ENCODE measurements around the gene TMEM120A.
"Not testable (repeated sequence)": the region's sequence is repeated elsewhere in the genome, so short reads cannot be mapped to it uniquely, and the experiment has no call there.

Gene TMEM120A

GRCh38 chr7:76008156-76008687 is 13.8 kb upstream of the TMEM120A start:
- Histone ChIP-seq H3K9me2 (replicated peaks; ENCODE audit: low read depth, low read length) (no peaks in the 10 kb centered on the region), H3K36me3 (ENCODE audit: insufficient read depth, low read length) (peaks cover 3% of the 10 kb centered on the region; the same call in 1 of the 2 replicates), H3K27me3 (ENCODE audit: insufficient read depth, low read length, poor library complexity, severe bottlenecking) (no peaks in the 10 kb centered on the region), H4K20me1 (ENCODE audit: insufficient read depth, low read length, poor library complexity, severe bottlenecking) (no peaks in the 10 kb centered on the region), H2AFZ (ENCODE audit: low read length) (no peak overlapping the region), H3F3A (ENCODE audit: low read depth) (no peaks in the 10 kb centered on the region), H3K4me2 (ENCODE audit: low read depth, low read length, poor library complexity, severe bottlenecking) (no peak overlapping the region), H3K4me3 (ENCODE audit: low read length, poor library complexity, severe bottlenecking) (no peak overlapping the region), H3K79me2 (ENCODE audit: insufficient read depth, low read length) (no peaks in the 10 kb centered on the region), H3K9me3 (ENCODE audit: insufficient read depth, low read depth, low read length) (no peaks in the 10 kb centered on the region), H3K4me1 (ENCODE audit: insufficient read depth, low read length, poor library complexity, severe bottlenecking) (peaks cover 7% of the 10 kb centered on the region), H3K9ac (ENCODE audit: low read depth, low read length, poor library complexity, severe bottlenecking) (no peak overlapping the region)
- TF ChIP-seq EZH2phosphoT487 (IDR thresholded peaks at IDR 0.05; ENCODE audit: borderline replicate concordance) (no peak), CTCF (conservative IDR thresholded peaks at IDR 0.05; ENCODE audit: low read length) (no peak)

GRCh38 chr7:76005004-76005403 is 10.6 kb upstream of the TMEM120A start:
- not testable (repeated sequence) for H2AFZ ChIP-seq (ENCODE audit: low read length); H3K4me1 ChIP-seq (ENCODE audit: insufficient read depth, low read length, poor library complexity, severe bottlenecking); H3K4me3 ChIP-seq (ENCODE audit: low read length, poor library complexity, severe bottlenecking); H3K9me3 ChIP-seq (ENCODE audit: insufficient read depth, low read depth, low read length); H3F3A ChIP-seq (ENCODE audit: low read depth); H3K9me2 ChIP-seq (replicated peaks; ENCODE audit: low read depth, low read length); H3K36me3 ChIP-seq (ENCODE audit: insufficient read depth, low read length); H4K20me1 ChIP-seq (ENCODE audit: insufficient read depth, low read length, poor library complexity, severe bottlenecking); H3K79me2 ChIP-seq (ENCODE audit: insufficient read depth, low read length); H3K9ac ChIP-seq (ENCODE audit: low read depth, low read length, poor library complexity, severe bottlenecking); H3K27me3 ChIP-seq (ENCODE audit: insufficient read depth, low read length, poor library complexity, severe bottlenecking); H3K4me2 ChIP-seq (ENCODE audit: low read depth, low read length, poor library complexity, severe bottlenecking)

GRCh38 chr7:76003351-76003750 is 9.0 kb upstream of the TMEM120A start:
- Histone ChIP-seq H2AFZ (ENCODE audit: low read length) (no peak overlapping the region), H4K20me1 (ENCODE audit: insufficient read depth, low read length, poor library complexity, severe bottlenecking) (no peaks in the 10 kb centered on the region), H3K27me3 (ENCODE audit: insufficient read depth, low read length, poor library complexity, severe bottlenecking) (no peaks in the 10 kb centered on the region), H3K9ac (ENCODE audit: low read depth, low read length, poor library complexity, severe bottlenecking) (no peak overlapping the region), H3K4me2 (ENCODE audit: low read depth, low read length, poor library complexity, severe bottlenecking) (no peak overlapping the region), H3K79me2 (ENCODE audit: insufficient read depth, low read length) (no peaks in the 10 kb centered on the region), H3F3A (ENCODE audit: low read depth) (no peaks in the 10 kb centered on the region), H3K4me1 (ENCODE audit: insufficient read depth, low read length, poor library complexity, severe bottlenecking) (peaks cover 1% of the 10 kb centered on the region), H3K9me3 (ENCODE audit: insufficient read depth, low read depth, low read length) (no peaks in the 10 kb centered on the region), H3K36me3 (ENCODE audit: insufficient read depth, low read length) (peaks cover 3% of the 10 kb centered on the region; the same call in 1 of the 2 replicates), H3K9me2 (replicated peaks; ENCODE audit: low read depth, low read length) (no peaks in the 10 kb centered on the region), H3K4me3 (ENCODE audit: low read length, poor library complexity, severe bottlenecking) (no peak overlapping the region)
- no peak for TF ChIP-seq CTCF (conservative IDR thresholded peaks at IDR 0.05; ENCODE audit: low read length)
- TF ChIP-seq EZH2phosphoT487 (IDR thresholded peaks at IDR 0.05; ENCODE audit: borderline replicate concordance), result no peak

- Histone ChIP-seq H3K4me2 (ENCODE audit: low read depth, low read length, poor library complexity, severe bottlenecking) (no peak overlapping the region), H3K27me3 (ENCODE audit: insufficient read depth, low read length, poor library complexity, severe bottlenecking) (no peaks in the 10 kb centered on the region), H3F3A (ENCODE audit: low read depth) (no peaks in the 10 kb centered on the region), H3K4me1 (ENCODE audit: insufficient read depth, low read length, poor library complexity, severe bottlenecking) (no peaks in the 10 kb centered on the region), H2AFZ (ENCODE audit: low read length) (no peak overlapping the region), H3K9ac (ENCODE audit: low read depth, low read length, poor library complexity, severe bottlenecking) (no peak overlapping the region), H3K36me3 (ENCODE audit: insufficient read depth, low read length) (peaks cover 3% of the 10 kb centered on the region; the same call in 1 of the 2 replicates), H3K79me2 (ENCODE audit: insufficient read depth, low read length) (no peaks in the 10 kb centered on the region), H3K9me2 (replicated peaks; ENCODE audit: low read depth, low read length) (no peaks in the 10 kb centered on the region), H3K4me3 (ENCODE audit: low read length, poor library complexity, severe bottlenecking) (no peak overlapping the region), H4K20me1 (ENCODE audit: insufficient read depth, low read length, poor library complexity, severe bottlenecking) (no peaks in the 10 kb centered on the region), H3K9me3 (ENCODE audit: insufficient read depth, low read depth, low read length) (no peaks in the 10 kb centered on the region)
- no peak for TF ChIP-seq CTCF (conservative IDR thresholded peaks at IDR 0.05; ENCODE audit: low read length)
- TF ChIP-seq EZH2phosphoT487 (IDR thresholded peaks at IDR 0.05; ENCODE audit: borderline replicate concordance), result no peak
Measured at GRCh38 chr7:76002822-76003221, 8.4 kb upstream of the TMEM120A start.

All from Loucy (cell line).